Thyroid gland (tissue), 4 donors: ENCODE results near the gene EDAR. TPM values are rescaled to one million over a fixed set of nuclear protein-coding genes. Genes with fewer than 3 reads are reported as not detected.

Experiments used
- DNase-seq, 2 donors: peaks; one replicate each; pipeline ENCODE4 v3.0.0-alpha.2; 2019
- H3K27ac ChIP-seq, 3 donors: fragments of 200-600 bp; sonication (generic); 1 replicate in 2 of 3; 2 replicates in 1 of 3; pipeline ENCODE4 v1.5.1; 2016 to 2019; ENCODE audit warnings: mild to moderate bottlenecking in 1 of 3, moderate library complexity in 1 of 3
- H3K27me3 ChIP-seq: fragments of 200-600 bp; sonication (generic); one replicate; pipeline ENCODE4 v1.5.1; 2019
- H3K36me3 ChIP-seq, 2 donors: fragments of 200-600 bp; sonication (generic); one replicate each; pipeline ENCODE4 v1.5.1; 2016 to 2019
- H3K4me1 ChIP-seq, 2 donors: fragments of 200-600 bp; sonication (generic); one replicate each; pipeline ENCODE4 v1.5.1; 2017 to 2019
- H3K4me3 ChIP-seq, 3 donors: fragments of 200-600 bp; sonication (generic); replicated peaks in 1 of 3; 1 replicate in 2 of 3; 2 replicates in 1 of 3; pipeline ENCODE4 v1.5.1; 2016; ENCODE audit warnings: mild to moderate bottlenecking in 1 of 3
- H3K9me3 ChIP-seq: fragments of 200-600 bp; sonication (generic); one replicate; pipeline ENCODE4 v1.5.1; 2017
- CTCF ChIP-seq, 6 experiments: fragments of 200-600 bp in 3 of 6; fragments of 450-650 bp in 3 of 6; sonication (generic) in 3 of 6; IDR thresholded peaks; one replicate each; pipeline ENCODE4 v1.5.1; 2016 to 2019; ENCODE audit warnings: antibody characterized with exemption in 6 of 6, mild to moderate bottlenecking in 2 of 6, inconsistent platforms in 1 of 6, moderate library complexity in 1 of 6
- POLR2A ChIP-seq, 2 donors: fragments of 450-650 bp; IDR thresholded peaks; one replicate each; pipeline ENCODE4 v1.6.1; 2017; ENCODE audit warnings: antibody characterized with exemption in 2 of 2, mild to moderate bottlenecking in 2 of 2, moderate library complexity in 1 of 2
- WGBS, 2 donors: methylation state at CpG; one replicate each; pipeline ENCODE4 v1.1.5; 2017; 5-methylcytosine and 5-hydroxymethylcytosine counted together
- intact Hi-C: fragments of 100-400 bp; cut with DNase I; formaldehyde crosslinking; loops from one replicate; pipeline ENCODE4 v1.15.1; 2023
- total RNA-seq, 4 donors: library from RNA; depleted of rRNA; stranded (reverse); fragments of >200 nt; gene quantifications; one replicate each; pipeline ENCODE4 v1.2.3, GENCODE V29; 2016

The EDAR gene
- total RNA-seq, 4 donors from 2014 or later = not detected

- WGBS, 2 donors = 78 to 85% methylated on average over 8 of the region's 8 CpGs
- intact Hi-C loops = loop anchor here (10.0 kb wide), 1 partner anchor 797 kb away; no protein-coding TSS in a partner anchor
- no peak overlapping the region for H3K27ac ChIP-seq
- H3K4me3 ChIP-seq = no peak overlapping the region
- TF ChIP-seq CTCF (IDR thresholded peaks at IDR 0.05) (peak; percentile 47 to 71 (median 52)), POLR2A (IDR thresholded peaks at IDR 0.05) (no peak)
- no peaks in the 10 kb centered on the region for H3K36me3 ChIP-seq
- no peaks in the 10 kb centered on the region for H3K9me3 ChIP-seq
- no peaks in the 10 kb centered on the region for H3K27me3 ChIP-seq
- H3K4me1 ChIP-seq = no peaks in the 10 kb centered on the region
- peak; percentile 20 to 34 for DNase-seq
Observed at GRCh38 chr2:108927936-108928659, 60.9 kb downstream of the EDAR start.

GRCh38 chr2:108927405-108927804, 61.6 kb downstream of the EDAR start:
- H3K9me3 ChIP-seq = no peaks in the 10 kb centered on the region
- H3K36me3 ChIP-seq = no peaks in the 10 kb centered on the region
- H3K4me3 ChIP-seq = no peak overlapping the region
- DNase-seq = no peak
- TF ChIP-seq POLR2A (IDR thresholded peaks at IDR 0.05) = no peak
- no peak for TF ChIP-seq CTCF (IDR thresholded peaks at IDR 0.05)
- 78 to 100% methylated on average over 2 to 7 of the region's 7 CpGs for WGBS, 2 donors
- no peaks in the 10 kb centered on the region for H3K27me3 ChIP-seq
- intact Hi-C loops = loop anchor here (10.0 kb wide), 1 partner anchor 797 kb away; no protein-coding TSS in a partner anchor
- no peaks in the 10 kb centered on the region for H3K4me1 ChIP-seq
- no peak overlapping the region for H3K27ac ChIP-seq

GRCh38 chr2:108926561-108927380, 62.2 kb downstream of the EDAR start:
- WGBS, 2 donors = 76 to 84% methylated on average over 16 to 20 of the region's 20 CpGs
- intact Hi-C loops = loop anchor here (10.0 kb wide), 1 partner anchor 798 kb away; no protein-coding TSS in a partner anchor
- no peaks in the 10 kb centered on the region for H3K4me1 ChIP-seq
- no peak overlapping the region for H3K27ac ChIP-seq
- no peaks in the 10 kb centered on the region for H3K27me3 ChIP-seq
- H3K36me3 ChIP-seq = no peaks in the 10 kb centered on the region
- H3K4me3 ChIP-seq = no peak overlapping the region
- DNase-seq = no peak
- no peaks in the 10 kb centered on the region for H3K9me3 ChIP-seq
- no peak for TF ChIP-seq POLR2A (IDR thresholded peaks at IDR 0.05)
- TF ChIP-seq CTCF (IDR thresholded peaks at IDR 0.05) = no peak

- H3K36me3 ChIP-seq = no peaks in the 10 kb centered on the region
- H3K4me3 ChIP-seq = no peak overlapping the region
- 86 to 89% methylated on average over 8 of the region's 8 CpGs for WGBS, 2 donors
- H3K9me3 ChIP-seq = no peaks in the 10 kb centered on the region
- no peaks in the 10 kb centered on the region for H3K4me1 ChIP-seq
- intact Hi-C loops = loop anchor here (10.0 kb wide), 1 partner anchor 799 kb away; no protein-coding TSS in a partner anchor
- no peak for TF ChIP-seq POLR2A (IDR thresholded peaks at IDR 0.05)
- no peak for TF ChIP-seq CTCF (IDR thresholded peaks at IDR 0.05)
- H3K27me3 ChIP-seq = no peaks in the 10 kb centered on the region
- no peak overlapping the region for H3K27ac ChIP-seq
- DNase-seq = no peak
Observed at GRCh38 chr2:108925735-108926134, 63.3 kb downstream of the EDAR start.
